GM19099 (cell line): ENCODE results near the gene TLE3.

Experiments used
- POLR2A ChIP-seq: IDR thresholded peaks from 3 replicates; pipeline ENCODE4 v1.6.1; 2011; ENCODE audit warnings: low read depth; ENCODE audit not compliant: insufficient read length; ENCODE audit errors: extremely low read depth

Gene TLE3

GRCh38 chr15:70132139-70132538 lies 34.4 kb upstream of the TLE3 start:
- TF ChIP-seq POLR2A, result no peak

GRCh38 chr15:70128414-70129140 lies 30.9 kb upstream of the TLE3 start:
- TF ChIP-seq POLR2A, result no peak

GRCh38 chr15:70127770-70128413 lies 30.2 kb upstream of the TLE3 start:
- TF ChIP-seq POLR2A, result no peak

GRCh38 chr15:70127288-70127746 lies 29.6 kb upstream of the TLE3 start:
- no peak for TF ChIP-seq POLR2A

DNA sequence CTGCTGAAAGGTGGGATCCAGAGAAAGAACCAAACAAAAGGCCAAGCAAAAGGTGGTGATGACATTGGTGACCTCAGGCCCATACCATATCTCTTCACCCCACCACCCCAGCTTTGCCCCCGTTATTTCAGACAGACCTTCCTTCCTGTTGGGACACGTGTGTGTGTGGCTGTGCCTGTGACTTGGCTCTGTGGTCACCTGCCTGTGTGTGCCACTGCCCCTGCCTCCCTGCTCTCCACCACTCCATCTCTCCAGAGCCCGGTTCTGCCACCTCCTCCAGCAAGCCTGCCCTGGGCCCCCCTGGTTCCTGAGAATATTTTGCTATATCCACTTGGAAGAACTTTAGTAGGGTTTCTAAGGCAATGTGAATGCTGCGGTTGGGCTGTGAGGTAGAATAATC lies 28.6 kb upstream of the TLE3 start:
- TF ChIP-seq POLR2A, result no peak

- TF ChIP-seq POLR2A, result no peak
Measured at GRCh38 chr15:70125605-70126004, 27.9 kb upstream of the TLE3 start.

- TF ChIP-seq POLR2A, result no peak
Measured at GRCh38 chr15:70121624-70122302, 24.0 kb upstream of the TLE3 start.

DNA sequence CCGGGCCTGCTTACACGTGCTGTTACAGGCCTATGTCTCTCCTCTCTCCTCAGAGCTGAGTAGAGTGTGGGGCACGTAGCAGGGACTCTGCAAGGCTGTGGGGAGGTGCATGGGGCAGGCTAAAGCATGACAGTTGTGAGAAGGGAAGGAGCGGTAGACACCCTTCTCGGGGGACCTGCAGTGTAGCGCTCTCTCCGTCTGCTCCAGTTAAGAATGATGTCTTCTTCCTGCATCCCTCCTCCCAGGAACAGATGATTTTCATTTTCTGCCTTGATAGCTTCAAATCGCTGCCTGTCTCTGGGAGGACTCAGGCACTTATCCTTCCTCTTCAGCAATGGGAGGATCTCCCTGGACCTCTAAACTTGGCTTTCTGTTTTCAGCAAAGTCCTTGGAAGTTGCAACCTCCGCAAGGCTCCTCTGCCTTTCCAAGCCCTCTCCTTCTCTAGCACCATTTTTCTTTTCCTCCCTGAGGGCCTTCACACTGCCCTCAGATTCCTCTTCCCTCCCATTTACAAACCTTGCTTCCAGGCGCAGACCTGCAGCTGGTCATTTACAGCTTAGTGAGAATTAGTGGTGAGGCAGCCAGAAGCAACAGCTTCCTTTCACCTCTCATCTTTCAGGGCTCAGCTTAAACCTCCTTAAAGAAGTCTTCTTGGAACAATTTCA lies 23.4 kb upstream of the TLE3 start:
- TF ChIP-seq POLR2A, result no peak

DNA sequence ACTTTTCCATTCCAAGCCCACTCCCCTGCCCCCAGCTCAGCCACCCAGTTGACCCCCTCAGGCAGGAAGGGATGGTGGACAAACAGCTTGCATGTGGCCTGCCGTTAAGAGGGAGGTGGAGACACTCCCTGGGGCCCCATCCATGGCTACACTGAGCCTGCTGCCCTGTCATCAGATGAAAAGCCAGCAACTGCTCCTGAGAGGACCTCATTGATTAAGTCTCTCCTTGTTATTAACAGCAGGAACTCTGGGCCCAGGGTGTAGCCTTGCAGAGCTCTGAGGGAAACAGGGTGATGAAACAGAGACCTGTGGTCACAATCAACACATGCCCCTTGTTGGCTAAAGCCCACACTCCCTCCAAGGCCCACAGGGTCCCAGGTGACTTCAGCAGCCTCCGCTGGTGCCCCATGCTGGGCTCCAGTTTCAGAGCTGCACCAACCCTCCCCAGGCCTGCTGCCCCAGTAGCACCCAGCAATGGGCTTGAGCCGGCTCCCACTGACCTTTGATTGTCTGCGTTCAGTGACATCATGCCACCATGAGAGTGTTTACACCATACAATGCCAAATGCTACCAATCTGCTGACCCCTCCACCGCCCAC lies 22.3 kb upstream of the TLE3 start:
- no peak for TF ChIP-seq POLR2A

GRCh38 chr15:70118599-70118998 lies 20.9 kb upstream of the TLE3 start:
- no peak for TF ChIP-seq POLR2A

- no peak for TF ChIP-seq POLR2A
Measured at GRCh38 chr15:70116317-70116716, 18.6 kb upstream of the TLE3 start.

GRCh38 chr15:70114221-70114620 lies 16.5 kb upstream of the TLE3 start:
- no peak for TF ChIP-seq POLR2A

GRCh38 chr15:70113304-70113700 lies 15.6 kb upstream of the TLE3 start:
- TF ChIP-seq POLR2A, result no peak

- TF ChIP-seq POLR2A, result no peak
Measured at GRCh38 chr15:70112074-70112395, 14.3 kb upstream of the TLE3 start.

DNA sequence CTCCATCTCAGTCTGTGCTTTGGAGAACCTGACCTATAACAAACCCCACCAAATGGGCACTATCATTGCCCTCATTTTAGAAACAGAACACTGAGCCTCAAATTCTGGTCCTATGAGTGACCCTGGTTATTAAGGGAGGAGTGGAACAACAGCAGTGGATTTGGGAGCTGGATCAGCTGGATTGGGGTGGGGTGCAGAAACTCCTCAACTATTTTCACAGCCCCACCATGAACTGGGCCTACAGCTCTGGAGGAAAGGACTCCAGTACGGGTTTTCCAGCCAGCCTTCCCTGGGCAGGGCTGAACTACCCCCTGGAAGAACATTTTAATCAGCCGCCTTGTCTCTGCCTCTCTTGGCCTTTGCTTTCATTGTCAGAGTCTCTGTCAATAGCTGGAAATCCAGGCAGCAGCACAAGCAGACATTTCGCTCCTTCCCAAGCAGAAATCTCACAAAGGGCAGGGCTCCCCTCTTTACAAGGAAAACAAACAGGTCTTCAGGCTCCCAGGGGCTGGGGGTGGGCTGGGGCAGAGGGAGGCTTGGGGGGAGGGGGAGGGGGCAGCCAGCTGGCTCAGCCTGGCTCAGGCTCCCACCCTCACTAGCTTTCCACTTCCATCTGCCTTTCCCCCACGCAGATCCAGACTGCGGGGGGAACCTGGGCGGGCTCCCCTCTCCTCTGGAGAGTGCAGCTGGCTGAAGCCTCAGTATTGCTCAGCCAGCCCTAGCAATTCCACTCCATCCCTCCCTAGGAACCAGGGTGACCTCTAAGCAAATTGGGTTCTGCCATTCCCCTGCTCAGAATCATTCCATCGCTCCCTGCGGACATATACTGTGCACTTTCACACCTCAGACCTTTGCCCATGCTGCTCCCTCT lies 13.7 kb upstream of the TLE3 start:
- no peak for TF ChIP-seq POLR2A

DNA sequence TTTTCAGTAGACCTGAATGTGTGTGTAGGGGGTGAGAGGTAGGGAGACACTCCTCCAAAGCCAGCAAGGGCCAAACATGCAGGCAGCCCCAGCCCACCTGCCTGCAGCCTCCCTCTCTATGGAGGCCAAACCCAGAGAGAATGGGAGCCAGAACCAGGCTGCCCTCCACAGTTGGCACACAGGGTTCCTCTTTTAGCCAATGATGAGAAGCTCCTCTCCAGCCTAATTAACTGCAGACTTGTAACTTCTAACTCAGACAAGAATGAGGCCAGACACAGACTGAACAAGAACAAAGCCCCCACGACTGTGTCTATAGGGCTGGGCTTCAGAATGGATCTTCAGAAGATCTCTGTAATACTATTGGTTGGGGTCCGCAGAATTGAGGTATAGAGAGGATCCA lies 12.3 kb upstream of the TLE3 start:
- no peak for TF ChIP-seq POLR2A
